Esophagus squamous epithelium (tissue), 5 donors: ENCODE data around the gene NADSYN1. TPM values are rescaled to one million over a fixed set of nuclear protein-coding genes. Genes with fewer than 3 reads are reported as not detected.

Source experiments
- DNase-seq: peaks from one replicate; lab custom pipeline; 2025; lab: John Stamatoyannopoulos, UW
- H3K27ac ChIP-seq, 4 donors: fragments of 200-600 bp; sonication (generic); one replicate each; pipeline ENCODE4 v1.5.1; 2016 to 2019; ENCODE audit warnings: mild to moderate bottlenecking in 1 of 4
- H3K27me3 ChIP-seq, 4 donors: fragments of 200-600 bp; sonication (generic); 1 replicate in 3 of 4; 2 replicates in 1 of 4; pipeline versions ENCODE4 v1.5.1 to v1.6.0; 2017 to 2021; ENCODE audit warnings: antibody characterized with exemption in 1 of 4
- H3K36me3 ChIP-seq, 3 donors: fragments of 200-600 bp; sonication (generic); one replicate each; pipeline ENCODE4 v1.5.1; 2016 to 2019
- H3K4me1 ChIP-seq, 3 donors: fragments of 200-600 bp; sonication (generic); one replicate each; pipeline ENCODE4 v1.5.1; 2017 to 2019
- H3K4me3 ChIP-seq, 4 donors: fragments of 200-600 bp; sonication (generic); 1 replicate in 3 of 4; 2 replicates in 1 of 4; pipeline ENCODE4 v1.5.1; 2016 to 2019; ENCODE audit warnings: mild to moderate bottlenecking in 2 of 4, moderate library complexity in 1 of 4
- H3K9me3 ChIP-seq, 3 donors: fragments of 200-600 bp; sonication (generic); one replicate each; pipeline ENCODE4 v1.5.1; 2016 to 2019
- POLR2A ChIP-seq, 4 donors: fragments of 450-650 bp; IDR thresholded peaks; one replicate each; pipeline ENCODE4 v1.6.1; 2017; ENCODE audit warnings: antibody characterized with exemption in 4 of 4, mild to moderate bottlenecking in 4 of 4, moderate library complexity in 3 of 4
- WGBS, 2 donors: methylation state at CpG; one replicate each; pipeline ENCODE4 v1.1.5; 2018; 5-methylcytosine and 5-hydroxymethylcytosine counted together
- intact Hi-C: fragments of 100-400 bp; cut with DNase I; formaldehyde crosslinking; loops from one replicate; pipeline ENCODE4 v1.15.0; 2022
- total RNA-seq, 4 donors: library from RNA; depleted of rRNA; stranded (reverse); fragments of >200 nt; gene quantifications; one replicate each; pipeline ENCODE4 v1.1.0, GENCODE V29; 2016
- TF ChIP-seq, protein P1 (sequence below), 6 experiments: fragments of 450-650 bp in 4 of 6; fragments of 200-600 bp in 2 of 6; sonication (generic) in 2 of 6; IDR thresholded peaks; one replicate each; pipeline ENCODE4 v1.5.1; 2016 to 2019; ENCODE audit warnings: antibody characterized with exemption in 6 of 6, mild to moderate bottlenecking in 4 of 6, moderate library complexity in 4 of 6
- donor health status: DM: yes; HTN: yes; CAD: no.

The NADSYN1 gene
- total RNA-seq, 4 donors from 2014 or later, result 62.0 to 81.3 (median 71.7) TPM

DNA sequence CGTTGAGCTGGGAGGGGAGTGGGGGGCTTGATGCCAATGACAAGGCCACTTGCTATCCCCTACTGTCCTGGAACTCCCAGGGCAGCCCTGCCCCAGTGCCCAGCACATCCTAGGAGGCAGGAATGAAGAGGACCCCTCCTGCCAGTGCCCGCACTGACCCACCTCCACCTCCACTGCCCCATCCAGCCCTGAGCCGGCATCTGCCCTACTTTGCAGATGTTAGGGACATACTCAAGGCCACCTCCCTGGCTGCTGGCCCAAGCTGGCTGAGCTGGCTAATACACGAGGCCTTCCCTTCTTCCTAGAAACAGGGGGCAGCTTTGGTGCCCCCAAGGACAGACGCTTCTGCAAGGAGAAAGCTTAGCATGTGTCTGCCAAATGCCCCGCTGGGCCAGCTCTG, 15.6 kb upstream of the NADSYN1 start:
- no peaks in the 10 kb centered on the region for H3K27me3 ChIP-seq
- TF ChIP-seq, protein P1, sequence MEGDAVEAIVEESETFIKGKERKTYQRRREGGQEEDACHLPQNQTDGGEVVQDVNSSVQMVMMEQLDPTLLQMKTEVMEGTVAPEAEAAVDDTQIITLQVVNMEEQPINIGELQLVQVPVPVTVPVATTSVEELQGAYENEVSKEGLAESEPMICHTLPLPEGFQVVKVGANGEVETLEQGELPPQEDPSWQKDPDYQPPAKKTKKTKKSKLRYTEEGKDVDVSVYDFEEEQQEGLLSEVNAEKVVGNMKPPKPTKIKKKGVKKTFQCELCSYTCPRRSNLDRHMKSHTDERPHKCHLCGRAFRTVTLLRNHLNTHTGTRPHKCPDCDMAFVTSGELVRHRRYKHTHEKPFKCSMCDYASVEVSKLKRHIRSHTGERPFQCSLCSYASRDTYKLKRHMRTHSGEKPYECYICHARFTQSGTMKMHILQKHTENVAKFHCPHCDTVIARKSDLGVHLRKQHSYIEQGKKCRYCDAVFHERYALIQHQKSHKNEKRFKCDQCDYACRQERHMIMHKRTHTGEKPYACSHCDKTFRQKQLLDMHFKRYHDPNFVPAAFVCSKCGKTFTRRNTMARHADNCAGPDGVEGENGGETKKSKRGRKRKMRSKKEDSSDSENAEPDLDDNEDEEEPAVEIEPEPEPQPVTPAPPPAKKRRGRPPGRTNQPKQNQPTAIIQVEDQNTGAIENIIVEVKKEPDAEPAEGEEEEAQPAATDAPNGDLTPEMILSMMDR (IDR thresholded peaks at IDR 0.05), result no peak
- no peak for TF ChIP-seq POLR2A (IDR thresholded peaks at IDR 0.05)
- no peaks in the 10 kb centered on the region for H3K9me3 ChIP-seq
- intact Hi-C loops, result no loop called here
- peaks cover 0 to 79% (median 11%) of the 10 kb centered on the region in 3 donors for H3K36me3 ChIP-seq
- peaks cover 7 to 22% (median 8%) of the 10 kb centered on the region in 3 donors for H3K4me1 ChIP-seq
- 80% methylated on average over 2 of the region's 6 CpGs; no CpG with 5 or more reads in 1 of the 2 donors for WGBS, 2 donors
- H3K27ac ChIP-seq, result no peak overlapping the region
- H3K4me3 ChIP-seq, result no peak overlapping the region
- DNase-seq, result no peak

DNA sequence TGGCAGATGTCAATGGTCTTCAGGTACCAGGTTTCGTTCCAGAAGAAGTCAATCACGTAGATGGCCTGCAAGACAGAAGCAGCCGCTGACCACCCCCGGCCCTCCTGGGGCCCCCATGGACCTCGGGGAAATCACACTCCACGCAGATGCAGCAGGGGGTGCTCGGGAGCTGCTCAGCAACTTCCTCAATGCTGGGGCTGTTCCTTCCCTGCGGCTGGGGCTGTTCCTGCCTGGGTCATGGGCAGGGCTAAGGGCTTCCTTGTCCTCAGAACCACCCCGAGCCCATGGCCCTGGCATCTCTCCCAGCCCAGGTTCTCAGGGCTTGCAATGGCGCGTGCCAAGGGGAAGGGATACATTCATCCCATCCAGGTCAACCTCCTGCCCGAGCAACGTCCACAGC, 15.1 kb upstream of the NADSYN1 start:
- H3K4me3 ChIP-seq, result no peak overlapping the region
- WGBS, 2 donors, result 64 to 69% methylated on average over 7 to 8 of the region's 13 CpGs
- DNase-seq, result no peak
- H3K4me1 ChIP-seq, result peaks cover 7 to 20% (median 8%) of the 10 kb centered on the region in 3 donors
- H3K9me3 ChIP-seq, result no peaks in the 10 kb centered on the region
- H3K27ac ChIP-seq, result no peak overlapping the region
- peaks cover 0 to 84% (median 11%) of the 10 kb centered on the region in 3 donors for H3K36me3 ChIP-seq
- intact Hi-C loops, result no loop called here
- no peaks in the 10 kb centered on the region for H3K27me3 ChIP-seq
- TF ChIP-seq, protein P1 (IDR thresholded peaks at IDR 0.05), result no peak
- TF ChIP-seq POLR2A (IDR thresholded peaks at IDR 0.05), result no peak

DNA sequence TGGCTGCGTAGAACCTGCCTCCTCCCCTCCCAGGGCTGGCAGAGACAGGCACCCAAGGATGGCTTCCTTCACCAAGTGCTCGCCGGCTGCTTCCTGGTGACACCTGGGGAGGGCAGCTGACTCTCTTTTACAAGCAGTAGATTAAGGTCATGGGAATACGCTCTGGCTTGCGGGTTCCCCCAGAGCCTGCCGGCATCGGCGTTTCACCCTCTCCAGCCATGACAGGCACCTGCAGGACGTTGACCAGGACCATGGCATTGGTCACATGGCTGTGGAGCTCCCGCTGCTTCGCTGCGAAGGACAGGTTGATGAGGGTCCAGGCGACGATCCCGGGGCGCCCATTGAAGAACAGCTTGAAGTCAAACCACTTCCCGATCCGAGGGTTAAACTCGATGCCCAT, 14.4 kb upstream of the NADSYN1 start:
- H3K27ac ChIP-seq, result no peak overlapping the region
- no peaks in the 10 kb centered on the region for H3K9me3 ChIP-seq
- intact Hi-C loops, result no loop called here
- no peak overlapping the region for H3K4me3 ChIP-seq
- no peaks in the 10 kb centered on the region for H3K27me3 ChIP-seq
- WGBS, 2 donors, result 92 to 94% methylated on average over 3 to 11 of the region's 19 CpGs
- peaks cover 4 to 13% (median 4%) of the 10 kb centered on the region in 3 donors for H3K4me1 ChIP-seq
- peaks cover 0 to 91% (median 11%) of the 10 kb centered on the region in 3 donors for H3K36me3 ChIP-seq
- DNase-seq, result no peak
- TF ChIP-seq POLR2A (IDR thresholded peaks at IDR 0.05), result no peak
- TF ChIP-seq, protein P1 (IDR thresholded peaks at IDR 0.05), result no peak

DNA sequence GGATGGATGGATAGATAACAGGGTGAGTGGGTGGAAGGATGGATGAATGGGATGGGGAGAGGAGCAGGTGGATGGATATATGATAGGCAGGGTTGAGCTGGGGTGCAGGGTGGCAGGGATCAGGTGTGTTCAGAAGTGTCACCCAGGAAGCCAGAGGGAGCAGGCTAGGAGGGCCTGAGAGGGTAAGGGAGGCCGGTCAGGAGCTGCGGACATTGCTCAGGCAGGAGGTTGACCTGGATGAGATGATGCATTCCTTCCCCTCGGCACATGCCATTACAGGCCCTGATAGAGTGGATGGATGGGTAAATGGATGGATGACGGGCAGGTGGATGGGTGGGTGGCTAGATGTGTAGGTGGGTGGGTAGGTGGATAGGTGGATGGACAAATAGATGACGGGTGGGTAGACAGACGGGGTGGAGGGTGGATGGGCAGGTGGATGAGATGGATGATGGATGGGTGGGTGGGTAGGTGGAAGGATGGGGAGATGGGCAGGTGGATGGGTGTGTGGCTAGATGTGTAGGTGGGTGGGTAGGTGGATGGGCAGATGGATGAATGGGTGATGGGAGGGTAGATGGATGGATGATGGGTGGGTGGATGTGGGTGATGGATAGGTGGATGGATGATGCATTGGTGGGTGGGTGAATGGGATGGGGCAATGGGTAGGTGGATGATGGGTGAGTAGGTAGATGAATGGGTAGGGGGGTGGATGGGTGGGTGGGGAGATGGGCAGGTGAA, 12.8 kb upstream of the NADSYN1 start:
- WGBS, 2 donors, result 90 to 95% methylated on average over 6 of the region's 6 CpGs
- H3K36me3 ChIP-seq, result peaks cover 0 to 99% (median 11%) of the 10 kb centered on the region in 3 donors
- TF ChIP-seq, protein P1 (IDR thresholded peaks at IDR 0.05), result no peak
- TF ChIP-seq POLR2A (IDR thresholded peaks at IDR 0.05), result no peak
- H3K27me3 ChIP-seq, result no peaks in the 10 kb centered on the region
- H3K4me1 ChIP-seq, result no peaks in the 10 kb centered on the region
- no peak for DNase-seq
- H3K27ac ChIP-seq, result no peak overlapping the region
- no peak overlapping the region for H3K4me3 ChIP-seq
- intact Hi-C loops, result no loop called here
- H3K9me3 ChIP-seq, result no peaks in the 10 kb centered on the region

DNA sequence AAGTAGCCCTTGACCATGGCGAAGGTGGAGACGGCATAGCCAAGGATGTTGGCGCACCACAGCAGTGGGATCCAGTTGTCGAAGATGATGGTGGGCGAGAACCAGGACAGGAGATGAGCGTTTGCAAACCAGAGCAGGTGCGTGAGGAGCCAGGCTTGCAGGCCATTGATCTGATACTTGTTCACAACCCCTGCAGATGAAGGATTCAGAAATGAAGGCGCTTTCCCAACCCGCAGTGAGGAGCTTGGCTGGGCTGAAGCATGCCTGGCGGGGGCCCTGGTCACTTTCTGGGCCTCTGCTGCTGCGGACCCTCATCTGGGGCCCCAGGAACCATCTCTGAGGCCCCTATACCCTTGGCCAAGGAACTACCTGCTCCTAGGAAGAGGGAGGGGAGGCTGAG, 11.8 kb upstream of the NADSYN1 start:
- 92% methylated on average over 5 to 10 of the region's 11 CpGs for WGBS, 2 donors
- Histone ChIP-seq H3K27me3 (no peaks in the 10 kb centered on the region), H3K9me3 (no peaks in the 10 kb centered on the region), H3K36me3 (peaks cover 0 to 96% (median 11%) of the 10 kb centered on the region in 3 donors), H3K4me1 (no peaks in the 10 kb centered on the region), H3K4me3 (no peak overlapping the region), H3K27ac (no peak overlapping the region)
- intact Hi-C loops, result no loop called here
- no peak for TF ChIP-seq POLR2A (IDR thresholded peaks at IDR 0.05)
- TF ChIP-seq, protein P1 (IDR thresholded peaks at IDR 0.05), result no peak
- no peak for DNase-seq
